Fibroblast of lung (primary cell): Measurements from ENCODE around the gene DNAL1. TPM values are rescaled to one million over a fixed set of nuclear protein-coding genes. Genes with fewer than 3 reads are reported as not detected.
"Not testable (repeated sequence)": the region's sequence is repeated elsewhere in the genome, so short reads cannot be mapped to it uniquely, and the experiment has no call there.

Experiments
- DNase-seq, 2 donors: peaks; one replicate each; pipeline versions ENCODE4 v3.0.0 to v3.0.0-alpha.2; 2010; ENCODE audit warnings: low read depth in 2 of 2
- H2AFZ ChIP-seq: 2 replicates; pipeline ENCODE4 v1.5.1; 2012; ENCODE audit warnings: low read length, control low read depth, inconsistent platforms
- H3K27ac ChIP-seq: 2 replicates; pipeline ENCODE4 v1.5.1; 2011; ENCODE audit warnings: low read length, control low read depth; ENCODE audit not compliant: insufficient read depth
- H3K27me3 ChIP-seq: 2 replicates; pipeline ENCODE4 v1.5.1; 2011; ENCODE audit warnings: mild to moderate bottlenecking, low read length; ENCODE audit not compliant: control insufficient read depth, insufficient read depth
- H3K36me3 ChIP-seq: 2 replicates; pipeline ENCODE4 v1.5.1; 2011; ENCODE audit warnings: low read length; ENCODE audit not compliant: control insufficient read depth, insufficient read depth
- H3K4me1 ChIP-seq: 2 replicates; pipeline ENCODE4 v1.5.1; 2011; ENCODE audit warnings: low read length; ENCODE audit not compliant: control insufficient read depth, insufficient read depth; ENCODE audit errors: extremely low read depth
- H3K4me2 ChIP-seq: 2 replicates; pipeline ENCODE4 v1.5.1; 2011; ENCODE audit warnings: low read length, control low read depth; ENCODE audit not compliant: insufficient read depth; ENCODE audit errors: extremely low read depth
- H3K4me3 ChIP-seq, 4 experiments: fragments of 200-600 bp in 1 of 4; sonication (generic) in 1 of 4; replicated peaks in 1 of 4; 2 replicates each; pipeline ENCODE4 v1.5.1; 2011 to 2016; ENCODE audit warnings: low read length in 4 of 4, low read depth in 3 of 4, mild to moderate bottlenecking in 3 of 4, control low read depth in 2 of 4, inconsistent platforms in 1 of 4, mixed read lengths in 1 of 4; ENCODE audit not compliant: insufficient read depth in 1 of 4; ENCODE audit errors: control extremely low read depth in 1 of 4
- H3K79me2 ChIP-seq: 2 replicates; pipeline ENCODE4 v1.5.1; 2012; ENCODE audit warnings: mild to moderate bottlenecking, low read length, inconsistent platforms; ENCODE audit not compliant: control insufficient read depth, insufficient read depth
- H3K9ac ChIP-seq: 2 replicates; pipeline ENCODE4 v1.5.1; 2011; ENCODE audit warnings: mild to moderate bottlenecking, low read length, control low read depth; ENCODE audit not compliant: insufficient read depth
- H3K9me3 ChIP-seq: 2 replicates; pipeline ENCODE4 v1.5.1; 2012; ENCODE audit warnings: low read depth, low read length; ENCODE audit not compliant: control insufficient read depth, insufficient read depth
- H4K20me1 ChIP-seq: 2 replicates; pipeline ENCODE4 v1.5.1; 2011; ENCODE audit warnings: low read length; ENCODE audit not compliant: control insufficient read depth, insufficient read depth; ENCODE audit errors: extremely low read depth
- CTCF ChIP-seq, 2 donors: IDR thresholded peaks in 1 of 2; conservative IDR thresholded peaks in 1 of 2; 1 replicate in 1 of 2; 2 replicates in 1 of 2; pipeline ENCODE4 v1.5.1; 2011 to 2012; ENCODE audit warnings: low read length in 2 of 2, control low read depth in 1 of 2, inconsistent platforms in 1 of 2, low read depth in 1 of 2, mild to moderate bottlenecking in 1 of 2
- EZH2 ChIP-seq: IDR thresholded peaks from 2 replicates; pipeline ENCODE4 v1.5.1; 2012; ENCODE audit warnings: low read length, control low read depth, mild to moderate bottlenecking; ENCODE audit errors: missing control alignments
- polyA plus RNA-seq, 2 donors: library from polyadenylated mRNA; depleted of rRNA in 1 of 2; stranded (reverse) in 1 of 2; unstranded in 1 of 2; fragments of >200 nt; gene quantifications; 2 replicates each; pipeline ENCODE4 v1.2.1, GENCODE V29; 2011 to 2012; ENCODE audit warnings: missing spikeins in 1 of 2
- total RNA-seq: library from RNA; depleted of rRNA; stranded (reverse); fragments of >200 nt; gene quantifications from 2 replicates; pipeline ENCODE4 v1.2.1, GENCODE V29; 2014

Gene DNAL1
- total and polyA plus RNA-seq, 2 donors (not counting 1 experiment from before 2014, with no cell fraction given), result 5.3 to 11.3 TPM

DNA sequence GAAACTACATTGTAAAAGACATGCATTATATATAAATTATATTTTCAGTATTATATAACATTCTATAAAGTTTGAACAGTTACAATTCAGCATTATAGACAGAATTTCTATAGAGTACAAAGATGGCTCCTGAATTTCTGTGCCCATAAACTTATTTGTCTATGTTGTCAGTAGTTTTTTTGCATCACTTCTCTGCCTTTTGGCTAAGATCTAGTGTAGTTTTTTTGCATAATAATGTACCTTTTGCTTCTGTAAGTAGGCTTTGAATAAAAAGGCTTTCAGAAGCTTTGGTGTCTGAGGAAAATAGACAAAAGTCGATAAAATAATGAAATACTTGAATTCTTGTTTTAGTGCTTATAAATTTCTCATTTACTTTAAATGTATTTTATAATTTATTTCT lies 11.1 kb downstream of the DNAL1 start:
- no peak for DNase-seq
- no peak for TF ChIP-seq CTCF (conservative IDR thresholded peaks at IDR 0.05 in 1 of 2, IDR thresholded peaks at IDR 0.05 in 1 of 2; ENCODE audit: low read depth in 1 of 2, low read length in 2 of 2)
- TF ChIP-seq EZH2, result no peak
- no peaks in the 10 kb centered on the region for H3K4me1 ChIP-seq
- H3K36me3 ChIP-seq, result no peaks in the 10 kb centered on the region
- H3K9me3 ChIP-seq, result no peaks in the 10 kb centered on the region
- H4K20me1 ChIP-seq, result no peaks in the 10 kb centered on the region
- H2AFZ ChIP-seq, result no peak overlapping the region
- H3K9ac ChIP-seq, result no peak overlapping the region
- no peaks in the 10 kb centered on the region for H3K79me2 ChIP-seq
- H3K4me2 ChIP-seq, result no peak overlapping the region
- H3K27ac ChIP-seq, result no peak overlapping the region
- no peaks in the 10 kb centered on the region for H3K27me3 ChIP-seq
- no peak overlapping the region for H3K4me3 ChIP-seq

DNA sequence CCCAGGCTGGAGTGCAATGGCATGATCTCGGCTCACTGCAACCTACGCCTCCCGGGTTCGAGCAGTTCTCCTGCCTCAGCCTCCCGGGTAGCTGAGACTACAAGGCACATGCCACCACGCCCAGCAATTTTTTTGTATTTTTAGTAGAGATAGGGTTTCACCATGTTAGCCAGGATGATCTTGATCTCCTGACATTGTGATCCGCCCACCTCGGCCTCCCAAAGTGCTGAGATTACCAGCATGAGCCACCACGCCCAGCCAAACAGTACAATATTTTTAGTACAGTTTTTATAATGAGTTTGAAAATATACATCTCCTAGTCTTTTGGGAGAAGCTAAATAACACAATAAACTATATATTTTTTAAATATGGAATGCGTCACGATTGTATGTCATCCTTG lies 14.4 kb downstream of the DNAL1 start:
- H3K9ac ChIP-seq, H3K27me3 ChIP-seq, DNase-seq, H3K27ac ChIP-seq, H3K9me3 ChIP-seq, H2AFZ ChIP-seq, H3K4me3 ChIP-seq, H3K4me1 ChIP-seq, H3K79me2 ChIP-seq, H4K20me1 ChIP-seq, H3K36me3 ChIP-seq, H3K4me2 ChIP-seq: not testable (repeated sequence)

- H3K79me2 ChIP-seq, result no peaks in the 10 kb centered on the region
- DNase-seq, result no peak
- no peaks in the 10 kb centered on the region for H3K9me3 ChIP-seq
- no peak overlapping the region for H3K4me3 ChIP-seq
- TF ChIP-seq EZH2, result no peak
- no peak for TF ChIP-seq CTCF (conservative IDR thresholded peaks at IDR 0.05 in 1 of 2, IDR thresholded peaks at IDR 0.05 in 1 of 2; ENCODE audit: low read depth in 1 of 2, low read length in 2 of 2)
- H3K27me3 ChIP-seq, result no peaks in the 10 kb centered on the region
- no peak overlapping the region for H3K27ac ChIP-seq
- no peak overlapping the region for H3K9ac ChIP-seq
- no peak overlapping the region for H3K4me2 ChIP-seq
- no peaks in the 10 kb centered on the region for H3K36me3 ChIP-seq
- H2AFZ ChIP-seq, result no peak overlapping the region
- H3K4me1 ChIP-seq, result peaks cover 3% of the 10 kb centered on the region
- H4K20me1 ChIP-seq, result no peaks in the 10 kb centered on the region
These were observed 15.7 kb downstream of the DNAL1 start for GRCh38 chr14:73660511-73660910.
